HG03280 (cell line): ENCODE measurements around the gene AGFG2.

Source experiments
- ATAC-seq: cut with Tn5 transposase; IDR thresholded peaks from one replicate; pipeline ENCODE4 v1.9.1; 2021; ENCODE audit warnings: mild to moderate bottlenecking, moderate library complexity; ENCODE audit not compliant: unreplicated experiment

AGFG2 gene

DNA sequence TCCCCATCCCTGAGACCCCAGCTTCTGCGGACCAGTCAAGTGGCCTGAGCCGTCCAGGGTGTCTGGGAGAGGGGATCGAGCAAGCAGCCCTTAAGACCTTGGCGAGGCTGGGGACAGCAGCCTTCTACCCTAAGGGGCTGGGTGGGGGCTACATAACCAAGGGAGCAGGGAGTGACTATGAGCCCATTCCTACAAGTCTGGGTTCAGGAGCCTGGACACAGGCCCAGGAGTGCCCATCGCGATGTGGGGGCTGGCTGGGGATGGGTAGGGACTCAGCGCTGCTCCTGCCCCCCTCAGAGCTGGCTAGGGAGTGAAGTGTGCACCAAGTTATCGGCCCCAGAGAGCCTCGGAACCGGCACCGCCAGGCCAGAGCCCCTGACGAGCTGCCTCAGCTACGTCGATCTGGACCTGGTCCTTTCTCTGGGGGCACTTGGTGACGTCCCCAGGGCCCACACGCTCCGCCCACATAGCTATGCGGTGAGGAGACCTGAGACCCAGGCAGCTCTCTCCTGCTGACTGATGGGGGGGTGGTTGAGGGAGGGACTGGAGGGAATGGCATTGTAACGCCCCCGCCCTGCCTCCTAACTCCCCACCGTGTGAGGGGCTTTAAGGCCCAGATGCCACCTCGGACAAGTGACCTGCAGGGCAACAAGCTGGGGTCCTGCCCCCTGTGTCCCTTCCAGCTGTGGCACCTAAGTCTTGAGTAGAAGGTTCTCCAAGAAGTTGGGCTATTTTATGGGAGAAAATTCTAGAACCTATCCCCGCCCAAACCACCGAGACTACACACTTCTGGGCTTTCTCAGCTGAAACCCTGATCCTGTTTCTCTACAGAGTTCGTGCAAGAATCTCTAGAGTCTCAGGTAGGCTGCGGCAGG is 32.2 kb downstream of the AGFG2 start:
- ATAC-seq, result no peak

DNA sequence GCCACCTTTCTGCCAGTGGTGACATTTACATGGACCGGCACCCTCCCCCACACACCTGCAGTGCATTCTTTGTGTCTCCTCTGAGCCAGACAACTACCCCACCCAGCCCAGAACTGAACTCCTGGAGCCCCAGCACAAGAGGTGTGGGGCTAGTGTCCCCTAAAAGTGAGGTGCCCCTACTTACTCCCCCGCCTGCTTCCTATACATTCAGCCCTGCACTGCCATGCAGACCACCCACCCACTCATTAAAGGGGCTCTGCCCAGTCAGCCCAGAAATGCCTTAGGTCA is 32.8 kb downstream of the AGFG2 start:
- no peak for ATAC-seq

DNA sequence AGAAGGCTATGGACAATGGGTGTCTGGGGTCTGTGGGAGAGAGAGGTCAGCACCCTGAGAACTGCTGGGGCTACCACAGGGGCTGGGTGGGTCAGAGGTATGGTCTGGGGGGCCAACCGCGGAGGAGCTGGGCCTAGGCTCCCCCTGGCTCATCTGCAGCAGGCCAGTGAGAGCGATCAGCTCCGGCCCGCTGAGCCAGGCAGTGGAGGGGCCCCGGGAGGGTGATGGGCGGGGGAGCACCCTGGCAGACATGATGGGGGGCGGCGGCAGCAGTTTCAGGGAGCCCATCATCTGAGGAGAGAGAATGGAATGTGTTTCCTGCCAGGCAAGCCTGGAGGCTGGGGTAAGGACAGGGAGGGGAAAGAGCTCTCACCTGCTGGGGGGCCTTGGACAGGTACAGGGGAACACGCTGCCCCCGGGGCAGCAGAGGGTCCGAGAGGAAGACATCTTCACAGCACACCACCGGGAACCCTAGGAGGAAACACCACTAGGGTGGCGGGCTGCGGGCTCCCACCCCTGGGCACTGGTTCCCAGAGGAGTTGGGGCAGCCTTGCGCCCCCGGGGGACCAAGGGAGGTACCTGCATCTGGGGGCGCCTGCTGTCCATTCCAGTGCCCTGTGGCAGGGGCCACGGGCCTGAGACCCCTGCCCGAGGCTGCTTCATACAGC is 33.4 kb downstream of the AGFG2 start:
- no peak for ATAC-seq

DNA sequence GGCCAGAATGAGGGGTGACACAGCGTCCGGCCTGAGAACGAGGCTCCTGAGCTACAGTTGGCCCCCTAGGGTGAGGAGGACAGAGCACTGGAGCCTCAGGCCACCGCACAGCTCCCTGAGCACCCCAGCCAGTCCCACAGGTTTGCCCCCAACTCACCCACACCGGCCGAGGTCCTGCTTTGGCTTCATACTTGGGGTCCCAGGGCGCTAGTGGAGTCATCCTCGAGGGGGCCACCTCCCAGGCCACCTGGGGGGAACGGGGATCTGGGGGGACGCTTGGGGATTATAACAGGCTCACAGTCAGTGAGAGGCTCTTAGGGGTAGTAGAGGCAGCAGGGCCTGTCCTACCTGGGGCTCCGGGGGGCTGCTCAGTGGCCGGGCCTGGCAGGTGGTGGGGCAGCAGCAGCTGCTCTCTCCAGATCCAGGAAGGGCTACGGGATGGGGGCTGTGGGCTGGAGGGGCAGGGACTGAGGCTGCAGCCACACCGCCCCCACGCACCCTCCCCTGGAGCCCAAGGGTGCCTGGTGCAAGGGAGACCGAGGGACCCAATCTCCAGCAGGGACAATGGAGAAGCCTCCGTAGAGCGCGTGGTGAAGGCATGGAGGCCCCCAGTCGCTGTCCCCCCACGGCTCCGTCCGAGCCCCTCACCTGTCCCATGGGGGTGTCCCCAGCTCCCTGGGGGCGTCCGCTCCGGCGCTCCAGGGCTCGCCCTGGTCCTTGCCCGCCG is 34.1 kb downstream of the AGFG2 start:
- ATAC-seq, result no peak

DNA sequence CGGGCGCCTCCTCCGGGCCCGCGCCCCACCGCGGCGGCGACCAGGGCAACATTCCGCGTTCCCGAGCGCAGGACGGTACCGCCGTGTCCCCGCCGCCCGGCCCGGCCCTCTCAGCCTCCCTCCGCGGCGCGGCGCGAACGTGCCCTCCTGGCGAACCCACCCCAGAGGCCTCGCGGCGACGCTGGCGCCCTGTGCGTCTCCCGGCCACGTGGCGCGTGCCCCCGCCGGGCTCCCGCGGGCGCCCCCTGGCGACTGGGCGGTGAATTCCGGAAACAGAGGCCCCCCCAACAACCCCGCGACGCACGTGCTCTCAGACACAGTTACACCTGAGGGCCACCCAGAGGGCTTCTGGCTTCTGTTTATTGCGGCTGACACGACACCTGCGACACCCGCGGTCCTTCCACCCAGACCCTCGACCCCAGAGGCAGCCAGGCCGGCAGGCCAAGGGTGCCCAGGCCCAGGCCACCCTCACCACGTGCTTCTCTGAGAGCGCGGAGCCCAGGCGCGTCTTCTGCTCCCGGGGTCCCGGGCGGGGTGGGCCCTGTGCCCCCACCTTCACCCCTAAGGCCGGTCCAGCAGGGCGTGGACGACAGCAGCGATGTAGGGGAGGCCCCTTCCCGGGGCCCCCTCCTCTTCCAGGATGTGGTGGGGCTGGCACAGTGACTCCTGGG is 34.8 kb downstream of the AGFG2 start, which contains the start of gene SAP25:
Gene SAP25, minus strand, starts transcription at position 210 of the 671 bp plus-strand sequence. Its CDS starts 158 bp downstream, at position 52.
- no peak for ATAC-seq

DNA sequence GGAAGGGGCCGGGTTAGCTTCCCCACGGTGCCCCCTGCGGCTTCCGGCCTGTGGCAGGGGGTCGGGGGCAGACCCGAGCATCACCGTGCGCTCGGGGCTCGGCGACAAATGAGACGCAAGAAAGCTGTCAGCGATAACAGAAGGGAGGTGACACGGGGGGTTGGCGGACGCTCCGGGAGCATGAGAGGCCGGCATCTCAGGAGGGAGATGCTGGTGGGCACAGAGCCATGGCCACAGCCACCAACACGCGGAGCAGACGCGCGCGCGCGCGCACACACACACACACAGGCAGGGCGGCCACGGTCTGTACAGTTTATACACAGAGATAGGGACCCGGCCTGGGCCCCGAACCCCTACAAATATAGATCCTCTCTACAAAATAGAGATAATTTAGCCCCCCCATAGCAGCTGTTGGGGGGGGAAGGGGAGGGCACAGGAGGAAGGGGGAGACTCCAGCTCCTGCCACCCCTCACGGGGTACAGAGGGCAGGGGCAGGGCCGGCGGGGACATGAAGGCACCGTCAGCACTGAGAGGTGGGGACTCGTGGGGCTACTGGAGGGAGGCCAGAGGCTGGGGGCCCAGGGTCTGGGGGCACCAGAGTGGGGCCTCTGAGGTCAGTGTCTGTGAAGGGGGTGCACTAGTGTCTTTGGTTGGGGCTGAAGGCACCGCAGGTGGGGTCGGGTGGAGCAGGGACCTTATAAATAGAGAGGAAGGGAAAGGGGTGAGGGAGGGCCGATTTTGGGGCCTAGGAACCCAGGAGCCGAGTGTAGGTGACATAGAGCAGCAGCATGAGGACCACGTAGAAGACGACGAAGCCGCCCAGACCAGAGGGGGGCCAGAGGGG is 35.6 kb downstream of the AGFG2 start:
- no peak for ATAC-seq

DNA sequence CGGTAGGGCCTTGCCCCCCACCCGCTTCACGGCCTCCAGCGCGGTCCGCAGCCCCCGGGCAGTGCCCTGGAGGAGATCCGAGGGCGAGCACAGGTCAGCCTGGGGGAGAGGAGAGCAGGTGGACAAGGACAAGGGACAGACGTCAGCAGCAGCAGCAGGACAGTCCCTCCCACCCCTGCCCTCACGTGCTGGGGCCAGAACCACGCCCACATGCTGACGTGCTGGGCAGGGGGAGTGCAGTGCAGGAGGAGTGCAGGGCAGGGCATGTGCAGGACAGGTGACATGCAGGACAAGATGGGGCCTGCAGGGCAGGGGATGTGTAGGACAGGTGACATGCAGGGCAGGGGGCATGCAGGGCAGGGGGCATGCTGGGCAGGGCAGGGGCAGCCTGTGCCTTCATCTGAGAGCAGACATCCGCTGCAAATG is 36.2 kb downstream of the AGFG2 start:
- ATAC-seq, result no peak

DNA sequence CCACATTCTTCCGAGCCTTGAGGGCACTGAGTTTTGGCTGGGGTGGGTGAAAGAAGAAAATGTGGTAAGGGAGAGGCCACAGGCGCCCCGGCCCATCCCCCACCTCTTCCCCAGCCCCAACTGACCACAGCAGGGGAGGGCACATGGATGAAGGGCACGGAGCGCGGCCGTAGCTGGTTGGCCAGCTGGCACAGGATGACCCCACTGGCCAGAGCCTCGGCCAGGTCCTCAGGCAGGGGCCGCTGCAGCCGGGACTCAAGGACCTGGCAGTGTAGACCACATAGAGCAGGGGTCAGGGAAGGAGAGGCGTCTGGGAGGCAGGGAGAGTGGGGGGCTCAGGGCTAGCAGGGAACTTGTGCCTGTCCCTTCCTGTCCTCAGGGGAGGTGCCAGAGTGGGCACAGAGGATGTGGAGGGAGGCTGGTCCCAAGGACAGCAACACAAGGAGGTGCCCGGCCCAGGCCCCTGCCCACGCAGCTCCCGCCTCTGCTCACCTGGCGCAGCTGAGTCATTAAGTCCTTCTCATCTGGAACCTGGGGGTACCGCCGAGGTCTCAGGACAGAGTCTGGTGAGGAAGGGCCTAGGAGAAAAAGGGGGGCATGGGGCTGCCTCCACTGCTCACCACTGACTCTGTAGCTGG is 36.9 kb downstream of the AGFG2 start:
- no peak for ATAC-seq

DNA sequence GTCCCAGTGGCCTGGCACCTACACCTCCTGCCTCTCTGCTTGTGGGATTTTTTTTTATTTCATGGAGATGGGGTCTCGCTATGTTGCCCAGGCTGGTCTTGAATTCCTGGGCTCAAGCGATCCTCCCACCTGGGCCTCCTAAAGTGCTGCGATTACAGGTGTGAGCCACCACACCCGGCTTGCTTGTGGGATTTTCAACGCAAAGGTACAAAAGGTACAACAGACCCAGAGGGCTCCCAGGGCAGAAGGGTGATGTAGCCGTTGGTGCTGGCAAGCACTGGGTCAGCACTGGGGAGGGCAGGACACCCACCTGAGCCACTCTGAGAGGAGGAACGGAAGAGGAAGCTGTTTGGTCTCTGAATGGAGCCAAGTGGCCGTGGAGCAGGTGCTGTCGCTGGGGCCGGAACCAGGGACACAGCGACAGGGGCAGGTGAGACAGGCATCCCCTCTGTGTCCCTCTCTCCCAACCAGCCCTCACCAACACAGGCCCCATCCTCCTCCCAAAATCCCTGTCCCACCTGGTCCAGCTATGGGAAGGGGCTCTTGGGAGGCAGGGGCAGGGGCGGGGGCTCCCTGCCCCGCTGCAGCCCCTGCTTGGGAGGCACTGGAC is 37.5 kb downstream of the AGFG2 start:
- ATAC-seq, result no peak

DNA sequence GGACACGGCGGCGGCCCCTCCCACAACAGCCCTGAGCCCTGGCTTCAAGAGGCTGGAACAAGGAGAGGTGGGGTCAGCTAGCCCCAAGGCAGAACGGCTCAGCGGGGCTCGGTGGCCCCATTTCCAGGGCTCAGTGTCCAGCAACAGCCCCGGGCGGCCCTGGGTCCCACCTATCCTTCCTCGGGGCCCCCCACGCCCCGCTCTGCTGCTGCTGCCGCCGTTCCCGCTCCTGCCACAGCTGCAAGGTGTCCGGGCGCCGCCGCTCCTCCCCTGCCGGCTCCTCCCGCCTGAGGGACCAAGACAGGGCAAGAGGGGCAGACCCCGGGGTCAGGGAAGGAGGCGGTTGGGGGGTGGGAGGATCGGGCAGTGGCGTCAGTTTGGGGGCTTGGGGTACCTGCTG is 38.1 kb downstream of the AGFG2 start:
- no peak for ATAC-seq

DNA sequence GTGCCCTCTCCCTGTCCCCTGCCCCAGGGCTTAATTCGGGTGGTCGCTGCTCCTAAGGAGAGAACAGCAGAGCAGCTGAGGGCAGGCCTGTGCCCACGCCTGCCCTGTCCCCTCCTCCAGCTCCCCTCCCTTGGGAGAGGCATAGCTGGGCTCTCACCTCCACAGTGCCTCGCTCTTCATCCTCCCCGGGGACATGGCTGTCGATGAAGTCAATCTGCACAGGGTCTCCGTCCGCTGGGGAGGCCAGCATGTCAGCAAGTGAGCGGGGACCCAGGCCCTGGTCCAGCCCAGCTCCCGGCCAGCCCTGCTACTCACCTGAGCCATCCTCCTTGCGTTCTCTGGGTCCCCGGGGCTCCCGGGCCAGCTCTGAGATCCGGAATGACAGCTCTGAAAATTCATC is 38.5 kb downstream of the AGFG2 start:
- ATAC-seq, result no peak

DNA sequence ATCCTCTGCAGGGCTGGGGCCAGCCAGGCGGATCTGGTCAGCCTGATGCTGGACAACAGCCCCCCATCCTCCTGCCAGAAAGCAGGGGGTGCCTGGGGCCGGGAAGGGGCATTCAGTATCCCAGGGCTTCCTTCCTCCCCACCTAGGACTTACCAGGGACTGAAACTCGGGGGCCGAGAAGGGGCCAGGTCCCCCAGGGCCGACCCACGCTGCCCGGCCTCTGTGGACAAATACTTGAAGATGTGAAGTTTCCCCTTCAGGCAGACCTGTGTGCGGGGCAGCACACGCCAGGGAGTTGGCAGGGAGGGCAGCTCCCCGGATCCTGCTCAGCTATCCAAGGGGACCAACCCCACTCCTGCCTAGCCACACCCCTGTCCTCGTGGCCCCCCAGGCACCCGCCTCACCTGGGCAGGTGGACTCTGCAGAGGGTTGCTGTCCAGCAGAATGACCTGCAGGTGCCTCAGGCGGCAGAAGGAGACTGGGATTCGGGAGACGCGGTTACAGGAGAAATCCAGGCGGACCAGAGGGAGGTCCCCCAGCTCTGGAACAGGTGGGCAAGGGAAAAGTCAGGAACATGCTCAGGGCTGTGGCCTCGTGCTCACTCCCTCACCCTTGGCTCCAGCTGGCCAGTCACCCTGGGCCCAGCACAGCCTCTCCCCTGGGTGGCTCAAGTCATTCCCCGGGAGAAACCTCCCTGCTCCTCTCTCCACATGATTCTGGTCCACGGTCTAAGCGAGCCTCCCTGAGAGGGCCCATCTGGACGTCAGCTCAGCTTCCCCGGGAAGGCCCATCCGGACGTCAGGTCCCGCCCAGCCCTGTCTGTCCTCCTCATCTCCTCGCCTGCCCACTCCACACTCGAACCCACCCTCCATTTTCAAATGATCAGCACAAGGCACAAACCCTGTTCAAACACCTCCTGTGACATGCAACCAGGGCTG is 39.5 kb downstream of the AGFG2 start:
- no peak for ATAC-seq

DNA sequence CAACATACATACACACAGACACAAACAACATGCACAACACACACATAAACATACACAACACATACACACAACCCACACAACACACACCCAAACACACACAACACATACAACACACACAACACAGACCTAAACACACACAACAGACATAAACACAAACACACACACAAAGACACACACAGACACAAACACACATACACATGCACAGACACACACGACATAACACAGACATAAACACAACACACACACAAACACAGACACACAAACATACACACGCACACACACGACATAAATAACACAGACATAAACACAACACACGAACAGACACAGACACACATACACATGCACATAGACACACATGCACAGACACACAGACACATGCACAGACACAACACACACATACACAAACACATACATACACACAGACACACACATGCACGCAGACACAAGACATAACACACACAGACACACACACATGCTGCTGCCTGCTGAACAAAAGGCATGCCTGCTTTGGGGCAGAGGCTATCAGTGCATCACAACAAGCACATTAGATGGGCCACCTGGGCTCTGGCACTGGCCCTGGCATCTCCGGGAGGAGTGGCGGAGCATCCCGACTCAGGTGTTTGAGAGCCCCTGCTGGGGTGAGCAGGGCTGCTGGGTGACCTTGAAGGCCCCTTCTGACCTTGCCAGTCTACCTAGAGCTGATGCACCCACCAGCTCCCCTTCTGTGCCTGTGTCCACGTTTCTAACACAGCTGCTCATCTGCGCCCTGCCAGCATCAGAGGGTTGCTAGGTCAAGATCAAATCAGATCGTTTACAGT is 41.7 kb downstream of the AGFG2 start:
- ATAC-seq, result no peak

DNA sequence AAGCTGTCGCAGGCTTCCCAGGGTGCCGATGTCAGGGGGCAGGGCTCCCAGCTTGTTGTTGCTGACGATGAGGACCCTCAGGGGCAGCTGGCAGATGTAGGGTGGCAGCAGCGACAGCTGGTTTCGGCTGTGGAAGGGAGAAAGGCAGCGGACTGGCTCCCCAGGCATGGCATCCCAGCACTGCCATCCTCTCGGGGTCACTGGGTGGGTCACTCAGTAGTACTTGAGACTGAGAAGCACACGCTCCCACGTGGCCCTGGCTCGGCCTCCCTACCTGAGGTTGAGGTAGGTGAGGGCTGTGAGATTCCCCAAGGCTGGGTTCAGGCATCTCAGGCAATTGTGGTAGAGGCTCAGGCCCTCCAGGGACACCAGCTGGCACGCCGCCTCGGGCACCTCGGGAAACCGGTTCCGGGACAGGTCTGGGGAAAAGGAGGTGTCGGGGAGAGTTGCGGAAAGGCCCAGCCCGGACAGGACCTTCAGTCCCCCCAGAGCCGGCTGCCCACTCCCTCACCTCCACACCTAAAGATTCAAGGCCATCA is 43.1 kb downstream of the AGFG2 start:
- ATAC-seq, result no peak

DNA sequence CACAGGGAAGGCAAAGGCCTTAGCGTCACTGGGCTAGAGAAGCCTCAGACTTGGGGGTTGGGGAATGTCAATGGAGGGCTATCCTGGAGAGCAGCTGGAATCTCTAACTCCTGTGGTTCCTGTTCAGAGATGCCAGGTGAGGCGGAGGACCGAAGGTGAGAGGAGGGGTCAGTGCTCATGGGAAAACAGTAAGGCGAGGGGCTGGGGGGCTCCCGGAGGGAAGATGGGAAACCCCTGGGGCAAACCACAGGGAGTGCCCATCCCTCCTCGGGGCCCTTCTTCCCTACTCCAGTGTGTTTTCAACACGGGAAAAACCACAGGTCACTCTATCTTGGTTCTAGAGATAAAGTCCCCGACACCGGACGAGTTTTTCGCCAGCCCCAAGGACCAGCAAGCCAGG is 43.6 kb downstream of the AGFG2 start:
- no peak for ATAC-seq

DNA sequence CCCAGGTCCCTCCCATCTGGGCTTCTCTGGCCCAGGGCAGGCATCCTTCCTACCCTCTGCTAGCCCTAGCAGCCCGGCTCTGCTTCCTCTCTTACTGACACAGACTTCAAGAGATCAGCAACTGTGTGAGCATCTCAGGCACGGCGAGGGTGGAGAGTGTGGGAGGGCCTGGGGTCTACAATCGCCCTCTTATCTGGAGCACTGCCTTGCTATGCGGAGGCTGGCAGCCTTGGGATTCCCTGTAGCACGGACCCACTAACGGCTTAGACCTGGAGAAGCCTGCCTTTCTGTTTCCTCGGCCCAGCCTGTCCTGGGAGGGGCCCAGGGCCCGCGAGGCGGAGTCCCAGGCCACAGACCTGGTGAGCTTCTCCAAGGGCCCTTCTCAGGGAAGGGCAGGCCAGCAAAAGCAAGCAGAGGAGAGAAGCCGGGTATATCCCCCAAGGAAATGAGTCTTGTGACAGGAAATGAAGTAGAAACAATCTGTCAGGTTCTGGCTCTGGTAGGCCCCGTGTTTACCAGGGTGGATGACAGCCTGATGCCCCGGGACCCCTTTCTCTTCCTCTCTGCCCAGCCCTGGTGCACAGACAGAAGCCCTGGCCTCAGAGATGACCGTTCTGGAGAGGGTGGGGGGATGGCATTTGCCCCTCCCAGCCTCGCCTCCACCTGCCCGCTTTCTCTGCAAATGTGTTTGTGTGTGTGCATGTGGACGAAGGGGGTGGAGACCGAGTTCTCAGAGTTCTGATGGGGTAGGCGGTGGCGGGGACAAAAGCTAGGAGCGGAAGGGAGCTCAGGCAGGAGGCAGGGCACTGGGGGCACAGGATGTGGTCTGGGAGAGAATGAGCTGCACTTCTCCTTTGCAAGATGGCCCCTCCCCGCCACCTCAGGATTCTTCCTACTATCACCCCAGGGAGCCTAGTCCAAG is 44.4 kb downstream of the AGFG2 start:
- ATAC-seq, result no peak
